HG03095 (cell line): ENCODE measurements around the gene ATXN10.

ENCODE experiments used
- ATAC-seq: cut with Tn5 transposase; IDR thresholded peaks from one replicate; pipeline ENCODE4 v1.9.1; 2021; ENCODE audit warnings: moderate library complexity; ENCODE audit not compliant: unreplicated experiment

Gene ATXN10

DNA sequence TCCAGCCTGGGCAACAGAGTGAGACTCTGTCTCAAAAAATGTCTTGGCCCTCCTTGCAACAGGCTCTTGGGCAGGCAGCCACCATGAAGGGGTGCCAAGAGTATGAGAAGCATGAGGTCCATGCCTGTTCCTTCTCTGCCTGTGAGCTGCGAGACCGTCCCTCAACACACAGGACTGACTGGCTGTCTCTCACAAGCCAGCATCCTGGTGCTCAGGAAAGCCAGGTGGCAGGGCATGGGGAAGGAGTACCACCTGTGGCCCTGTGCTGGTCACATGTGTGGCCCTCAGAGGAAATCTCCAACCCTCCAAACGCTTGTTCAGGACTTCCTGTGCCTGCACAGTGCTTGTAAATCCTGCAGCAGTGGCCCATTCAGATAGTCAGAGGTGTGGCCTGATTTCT, 83.2 kb downstream of the ATXN10 start:
- no peak for ATAC-seq

DNA sequence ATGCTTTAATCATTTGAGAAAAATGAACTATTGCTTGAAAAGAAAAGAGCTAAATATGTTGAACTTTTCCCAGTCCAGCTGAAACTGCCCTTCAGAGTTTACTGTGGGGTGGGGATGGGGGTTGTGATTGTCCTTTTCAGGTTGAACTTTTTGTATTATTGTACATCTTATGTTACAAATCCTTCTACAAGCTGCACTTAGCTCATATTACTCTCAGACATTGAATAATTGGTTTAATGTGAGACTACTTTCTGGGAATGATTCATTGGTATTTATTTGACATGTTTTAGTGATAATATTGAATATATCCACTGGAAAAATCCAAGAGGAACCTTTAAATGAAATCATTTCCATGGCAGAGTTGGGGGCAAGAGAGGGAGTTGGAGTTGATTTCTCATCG, 84.9 kb downstream of the ATXN10 start:
- ATAC-seq: no peak

DNA sequence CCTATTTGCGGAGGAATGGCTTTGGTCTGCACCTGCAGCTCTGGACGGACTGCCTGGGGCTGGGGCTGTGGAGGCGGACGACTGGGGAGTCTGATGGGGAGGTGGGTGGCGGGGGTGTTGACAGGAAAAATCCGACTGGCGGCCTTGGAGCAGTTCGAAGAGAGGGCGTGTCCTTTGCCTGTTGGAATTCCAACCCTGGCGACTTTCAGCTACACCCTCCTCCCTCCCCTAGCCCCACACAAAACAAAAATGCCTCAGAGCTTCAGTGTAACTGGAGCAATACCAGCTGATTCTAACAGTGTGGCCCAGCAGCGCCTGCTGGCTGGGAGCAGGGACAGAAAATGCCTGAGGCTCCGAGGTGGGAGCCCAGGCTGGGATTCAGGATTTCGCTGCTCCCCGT, 85.4 kb downstream of the ATXN10 start:
- ATAC-seq: no peak

DNA sequence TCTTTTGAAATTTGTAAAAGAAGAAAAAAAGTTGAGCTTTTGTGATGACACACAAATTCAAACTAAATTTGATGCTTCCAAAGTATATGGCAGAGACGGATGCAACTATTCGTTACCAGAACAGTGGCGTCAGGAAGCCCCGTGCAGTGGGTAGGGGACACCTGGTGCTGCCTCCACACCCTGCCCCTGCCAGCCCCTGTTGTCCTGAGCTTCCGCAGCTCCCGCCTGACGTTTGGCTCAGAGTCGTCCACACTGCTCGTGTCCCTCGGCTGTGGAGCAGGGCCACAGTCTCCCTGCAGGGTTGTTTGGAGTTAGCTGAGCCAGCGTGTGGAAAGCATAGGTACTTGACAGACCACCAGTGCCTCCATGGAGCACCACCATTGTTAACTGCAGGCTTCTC, 86.3 kb downstream of the ATXN10 start:
- ATAC-seq: no peak

DNA sequence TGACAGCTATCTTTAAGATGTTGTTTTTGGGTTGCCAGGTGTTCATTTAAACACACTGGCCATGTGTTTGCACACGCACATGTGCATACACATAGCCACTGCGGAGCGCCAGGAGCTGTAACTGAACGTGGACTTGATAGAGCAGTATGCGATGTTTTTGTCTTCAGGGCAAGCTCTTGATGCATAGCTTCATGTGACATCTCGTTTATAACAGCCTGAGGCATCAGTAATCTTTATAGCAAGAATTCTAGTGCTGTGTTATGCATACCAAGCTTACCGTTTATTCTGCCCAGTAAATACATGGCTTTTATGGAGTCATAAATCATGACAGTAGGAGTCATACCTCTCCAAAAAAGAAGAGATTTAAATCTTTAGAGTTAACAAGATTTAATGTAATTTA, 87.0 kb downstream of the ATXN10 start:
- no peak for ATAC-seq

DNA sequence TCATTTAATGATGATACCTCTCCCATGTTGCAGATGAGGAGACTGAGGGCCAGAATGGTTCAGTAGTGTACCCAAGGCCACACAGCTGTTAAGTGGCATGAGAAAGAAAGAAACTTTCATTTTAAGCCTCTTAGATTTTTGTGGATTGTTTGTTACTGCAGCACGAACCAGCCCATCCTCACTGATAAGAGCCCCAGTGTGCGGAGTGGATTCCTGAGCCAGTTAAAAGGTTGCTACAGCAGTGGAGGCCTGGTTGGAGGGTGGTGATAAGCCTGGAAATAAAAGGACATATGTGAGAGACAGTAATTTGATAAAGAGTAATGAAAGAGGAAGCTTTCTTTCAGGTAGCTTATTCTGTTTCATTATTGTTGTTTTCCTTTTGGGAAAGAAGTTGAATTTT, 89.0 kb downstream of the ATXN10 start:
- no peak for ATAC-seq

DNA sequence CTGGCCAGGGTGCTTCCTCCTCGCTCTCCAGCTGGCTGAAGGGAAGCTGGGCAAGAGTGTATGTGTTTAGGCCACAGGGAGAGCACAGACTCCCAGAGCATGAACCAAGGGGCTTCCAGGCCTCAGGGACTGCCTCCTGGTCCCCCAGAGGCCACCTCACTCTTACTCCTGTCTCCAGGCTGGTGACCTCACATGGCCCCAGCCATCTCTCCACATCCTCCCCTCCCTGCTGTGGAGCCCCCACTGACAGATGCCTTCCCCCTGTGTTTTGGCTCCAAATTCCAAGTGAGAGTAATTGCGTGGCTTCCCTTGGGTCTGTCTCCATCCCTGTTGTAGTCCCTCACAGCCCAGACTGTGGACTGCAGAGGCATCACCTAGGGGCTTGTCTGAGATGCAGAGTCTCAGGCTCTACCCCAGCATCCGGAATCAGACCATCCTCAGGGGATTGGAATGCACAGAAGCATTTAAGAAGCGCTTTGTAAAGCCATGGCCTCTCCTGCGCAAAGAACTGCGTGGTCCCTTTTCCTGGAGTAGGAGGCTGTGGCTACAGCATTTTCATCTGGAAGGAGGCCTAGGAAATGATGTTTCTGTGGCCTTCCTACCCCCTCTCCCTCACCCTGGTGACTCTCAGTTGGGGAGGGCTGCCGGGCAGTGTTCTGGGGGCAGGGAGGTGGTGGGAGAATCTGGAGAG, 91.1 kb downstream of the ATXN10 start:
- no peak for ATAC-seq

DNA sequence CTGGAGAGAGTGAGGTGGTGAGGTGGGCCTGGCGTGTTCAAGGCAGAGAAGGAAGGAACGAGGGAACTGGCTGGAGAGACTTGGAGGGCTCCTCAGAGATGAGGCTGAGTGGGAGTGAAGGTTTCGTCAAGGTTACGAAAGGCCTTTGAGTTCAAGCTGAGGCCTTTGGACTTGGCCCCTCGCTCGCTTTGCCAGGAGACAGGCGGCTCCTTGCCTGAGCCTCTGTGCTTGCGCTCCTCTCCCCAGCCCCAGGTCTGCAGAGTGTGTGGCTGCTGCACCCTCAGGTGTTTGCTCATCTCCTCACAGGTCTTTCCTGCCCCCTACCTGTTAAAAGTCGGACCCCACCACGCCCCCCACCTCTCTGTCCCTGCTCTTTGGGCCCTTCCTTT, 91.6 kb downstream of the ATXN10 start:
- no peak for ATAC-seq

DNA sequence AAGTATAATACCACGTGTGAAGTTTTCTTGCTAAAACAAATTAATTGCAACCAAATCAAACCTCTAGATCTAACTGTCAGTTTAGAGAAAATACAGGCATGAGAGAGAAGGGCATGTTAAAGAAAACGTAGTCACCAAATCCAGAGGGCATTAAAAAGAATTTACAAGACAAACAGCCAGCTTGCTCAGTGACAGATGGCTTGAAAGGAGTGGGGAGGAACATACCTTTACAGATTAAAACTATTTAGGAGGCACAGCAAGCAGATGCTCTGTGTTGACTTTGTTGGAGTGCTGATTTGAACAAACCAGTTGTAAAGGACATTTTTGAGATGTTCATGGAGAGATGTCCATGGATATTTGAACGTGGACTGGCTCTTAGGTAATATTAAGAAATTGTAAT, 96.9 kb downstream of the ATXN10 start:
- no peak for ATAC-seq

DNA sequence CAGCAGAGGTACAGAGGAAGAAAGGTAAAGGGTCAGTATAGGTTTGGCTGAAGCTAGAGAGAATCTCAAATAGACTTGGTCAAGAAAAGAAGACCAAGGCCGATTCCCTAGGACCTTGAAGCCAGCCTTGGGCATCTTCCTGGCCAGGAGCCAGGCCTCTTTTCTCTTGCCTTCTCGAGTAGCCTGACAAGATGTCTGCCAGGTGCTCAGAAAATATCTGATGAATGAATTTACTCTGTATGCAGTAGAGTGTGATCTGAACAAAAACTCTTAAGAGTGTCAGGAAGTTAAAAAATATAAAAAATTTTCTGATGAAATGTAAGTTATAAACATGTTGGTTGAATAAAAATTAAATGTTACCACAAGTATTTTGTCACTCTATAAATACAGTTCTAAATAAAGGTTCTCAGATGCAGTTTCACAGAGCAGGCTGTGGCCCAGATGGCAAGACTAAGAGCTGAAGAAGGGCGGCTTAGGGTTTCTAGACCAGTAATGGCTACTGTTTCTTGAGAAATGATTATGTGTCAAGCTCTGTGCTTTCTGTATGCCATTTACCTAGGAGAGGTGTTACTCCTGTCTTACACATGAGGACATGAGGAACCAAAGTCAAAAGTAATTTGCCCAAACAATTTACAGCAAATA, 98.1 kb downstream of the ATXN10 start:
- ATAC-seq: no peak

DNA sequence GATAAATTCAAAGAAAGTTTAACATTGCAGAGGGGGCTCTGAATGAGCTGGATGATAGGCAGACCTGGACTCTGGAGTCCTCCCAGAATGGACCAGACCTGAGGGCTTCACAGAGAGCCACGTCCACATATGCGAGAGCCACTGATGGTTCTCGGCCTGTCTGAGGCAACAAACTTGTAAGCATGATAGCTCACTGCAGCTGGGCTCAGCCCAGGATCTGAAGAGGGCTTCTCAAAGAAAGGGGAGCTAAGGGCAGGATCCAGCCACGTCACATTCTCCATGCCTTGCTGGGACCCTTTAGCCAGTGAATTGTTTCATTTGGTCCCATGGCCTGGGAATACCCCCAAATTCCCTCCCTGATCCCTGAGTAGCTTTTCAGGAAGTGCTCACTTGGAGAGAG, 98.9 kb downstream of the ATXN10 start:
- ATAC-seq: no peak

DNA sequence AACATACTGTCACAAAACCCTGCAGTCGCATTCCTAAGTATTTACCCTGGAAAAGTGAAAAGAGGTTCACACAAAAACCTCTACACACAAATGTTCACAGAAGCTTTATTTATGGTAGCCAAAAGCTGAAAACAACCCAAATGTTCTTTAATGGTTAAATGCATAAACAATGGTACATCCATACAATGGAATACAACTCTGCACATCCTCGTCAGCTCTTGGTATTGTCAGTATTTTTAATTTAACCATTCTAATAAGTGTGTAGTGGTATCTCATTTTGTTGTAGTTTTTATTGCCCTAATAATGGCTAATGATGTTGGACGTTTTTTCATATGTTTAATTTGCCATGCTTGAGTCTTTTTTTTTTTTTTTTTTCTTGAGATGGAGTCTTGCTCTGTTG, 99.4 kb downstream of the ATXN10 start:
- ATAC-seq: no peak

DNA sequence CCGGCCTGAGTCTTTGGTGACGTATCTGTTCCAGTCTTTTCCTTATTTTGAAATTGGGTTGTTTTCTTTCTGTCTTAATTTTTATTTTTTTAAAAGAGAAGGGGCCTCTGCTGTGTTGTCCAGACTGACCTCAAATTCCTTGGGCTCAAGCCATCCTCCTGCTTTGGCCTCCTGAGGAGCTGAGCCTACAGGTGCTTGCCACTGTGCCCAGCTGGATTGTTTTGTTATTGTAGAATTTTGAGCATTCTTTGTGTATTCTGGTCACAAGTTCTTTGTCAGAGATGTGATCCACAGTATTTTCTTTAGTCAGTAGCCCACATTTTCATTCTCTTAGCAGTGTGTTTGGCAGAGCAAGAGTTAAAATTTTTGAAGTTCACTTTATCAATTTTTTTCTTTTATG, 100.1 kb downstream of the ATXN10 start:
- ATAC-seq: no peak

DNA sequence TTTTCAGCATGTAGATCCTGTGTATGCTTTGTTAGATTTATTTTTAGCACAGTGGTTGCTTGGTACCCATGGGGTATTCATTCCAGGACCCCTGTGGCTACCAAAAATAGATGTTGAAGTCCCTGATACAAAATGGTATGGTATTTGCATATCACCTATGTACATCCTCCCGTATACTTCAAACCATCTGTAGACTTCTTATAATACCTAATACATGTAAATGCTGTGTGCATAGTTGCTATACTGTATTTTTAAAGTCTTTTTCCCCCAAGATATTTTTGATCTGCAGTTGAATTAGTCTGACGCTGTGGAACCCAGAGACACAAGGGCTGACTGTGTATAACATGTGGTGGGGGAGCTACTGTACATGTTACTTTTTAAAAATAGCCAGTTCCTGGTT, 101.1 kb downstream of the ATXN10 start:
- no peak for ATAC-seq

DNA sequence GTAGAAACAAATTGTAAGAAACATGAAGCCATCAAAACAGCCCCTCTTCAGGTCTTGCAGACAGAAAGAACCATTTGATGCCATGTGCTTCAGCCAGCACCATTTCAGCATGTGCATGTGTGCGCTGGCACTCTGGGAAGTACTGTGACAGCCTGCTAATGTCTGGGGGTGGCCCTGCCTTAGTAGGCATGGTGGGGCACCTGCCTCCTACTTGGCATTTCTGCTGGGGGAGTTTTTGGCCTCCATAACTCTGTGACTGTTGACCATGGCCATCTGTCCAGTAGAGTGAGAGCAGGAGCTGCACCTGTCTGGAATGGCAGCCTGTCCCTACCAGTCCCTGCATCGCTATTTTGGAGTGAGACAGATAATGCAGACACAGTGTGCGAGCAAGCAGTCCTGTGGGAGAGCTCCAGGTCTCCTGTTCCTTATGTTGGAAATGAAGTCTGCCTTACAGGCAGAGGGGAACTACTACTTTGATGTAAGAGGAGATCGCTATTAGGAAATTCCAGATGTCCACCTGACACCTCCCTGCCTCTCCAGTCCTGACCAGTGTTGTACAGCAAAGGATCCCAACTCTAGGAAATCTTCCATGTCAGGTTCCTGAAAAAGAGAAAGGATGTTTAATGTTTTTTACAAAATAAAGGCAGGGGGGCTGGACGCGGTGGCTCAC, 102.5 kb downstream of the ATXN10 start:
- ATAC-seq: no peak

DNA sequence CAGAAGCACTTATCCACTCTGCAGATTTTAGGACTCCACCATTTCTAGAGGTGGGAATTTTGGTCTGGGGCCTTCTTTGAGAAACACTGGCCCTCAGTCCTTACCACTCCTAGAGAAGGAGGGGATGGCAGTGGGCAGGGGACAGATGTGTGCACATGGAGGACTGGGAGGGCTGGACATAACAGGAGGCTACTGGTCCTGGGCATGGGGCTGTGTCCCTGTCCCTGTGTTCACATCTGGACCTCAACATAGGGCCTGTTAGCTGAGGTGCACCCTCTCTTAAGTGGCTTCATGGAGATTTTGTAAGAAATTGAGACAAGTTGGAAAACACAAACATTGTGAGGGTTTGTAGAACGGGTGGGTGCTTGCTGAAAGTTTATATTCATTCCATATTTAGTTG, 103.4 kb downstream of the ATXN10 start:
- no peak for ATAC-seq

DNA sequence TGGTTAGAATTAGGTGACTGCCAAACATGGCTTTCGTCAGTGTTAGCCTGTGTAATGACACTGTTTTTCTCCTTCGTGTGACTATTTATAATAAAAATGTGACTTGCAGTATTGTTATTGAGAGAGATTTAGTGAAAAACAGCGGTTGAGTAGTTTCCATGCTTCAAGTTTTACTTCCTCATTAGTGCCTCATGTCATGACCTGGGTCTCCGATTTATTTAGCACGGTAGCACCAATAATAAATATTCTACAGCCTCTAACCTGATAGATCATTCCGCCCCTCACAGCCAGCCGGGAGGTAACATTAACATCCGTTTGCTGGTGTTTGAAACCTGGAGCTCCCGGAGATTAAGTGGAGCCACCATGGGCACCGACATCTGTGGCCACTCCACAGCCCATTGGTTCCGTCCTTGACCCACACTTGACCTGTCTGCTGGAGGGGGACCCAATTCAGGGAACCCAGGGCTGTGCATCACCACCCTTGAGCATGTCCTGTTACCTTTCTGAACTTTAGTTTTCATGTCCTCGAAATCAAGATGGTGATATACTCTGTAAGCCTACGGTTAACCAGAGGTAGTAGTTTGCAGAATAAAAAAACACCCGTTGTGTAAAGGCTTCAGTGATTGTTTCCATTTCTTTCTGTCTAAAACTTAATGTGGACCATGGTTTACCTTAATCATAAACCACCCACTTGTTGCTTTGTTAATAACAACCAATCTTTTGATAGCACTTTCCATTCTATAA, 104.1 kb downstream of the ATXN10 start:
- no peak for ATAC-seq

DNA sequence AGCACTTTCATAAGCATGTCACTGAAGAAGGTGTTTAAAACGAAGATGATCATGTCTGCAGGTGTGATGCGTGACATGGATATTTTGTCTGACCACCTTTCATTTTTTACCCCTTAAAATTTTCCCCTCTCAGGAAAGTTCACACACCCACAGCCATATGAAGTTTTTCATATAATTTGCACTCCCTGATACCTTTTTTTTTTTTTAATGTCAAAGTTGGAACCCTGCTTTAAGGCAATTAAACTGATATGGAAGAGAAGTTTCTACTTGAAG, 104.6 kb downstream of the ATXN10 start:
- no peak for ATAC-seq

DNA sequence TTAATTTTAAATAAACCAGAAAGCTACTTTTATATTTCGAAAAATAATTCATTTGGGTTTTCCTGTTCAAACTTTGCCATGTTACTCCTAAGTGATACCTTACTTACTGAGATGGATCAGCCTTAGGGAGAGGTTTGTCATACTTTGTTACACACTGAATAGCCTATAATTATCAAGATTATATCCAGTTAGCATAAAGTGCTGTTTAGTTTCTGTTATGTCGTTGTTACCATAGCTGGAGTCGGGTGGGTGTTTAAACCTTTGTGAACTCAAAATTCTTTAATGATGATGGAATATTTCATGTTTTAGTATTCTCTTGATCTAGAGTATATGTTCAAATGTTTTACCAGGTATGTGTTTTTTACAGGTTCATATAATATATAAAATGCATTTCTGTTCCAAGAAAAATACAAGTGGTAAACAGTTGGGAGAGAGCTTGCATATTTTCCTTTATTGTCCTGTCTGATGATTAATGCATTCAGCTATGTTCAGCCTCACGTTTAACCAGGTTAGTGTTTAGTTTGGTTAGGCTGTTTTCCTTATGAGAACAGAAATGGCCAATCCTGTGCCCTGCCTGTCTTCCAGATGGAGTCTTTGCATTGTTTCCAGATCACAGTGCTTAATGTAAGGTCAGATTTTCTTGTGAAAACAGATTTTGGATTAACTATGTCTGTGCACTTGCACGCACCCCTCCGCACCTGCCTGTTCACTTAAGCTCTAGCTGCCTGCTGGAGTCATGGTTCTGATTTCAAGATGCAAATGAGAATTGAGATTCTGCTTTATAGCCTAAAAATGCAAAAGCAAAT, 105.6 kb downstream of the ATXN10 start:
- no peak for ATAC-seq

DNA sequence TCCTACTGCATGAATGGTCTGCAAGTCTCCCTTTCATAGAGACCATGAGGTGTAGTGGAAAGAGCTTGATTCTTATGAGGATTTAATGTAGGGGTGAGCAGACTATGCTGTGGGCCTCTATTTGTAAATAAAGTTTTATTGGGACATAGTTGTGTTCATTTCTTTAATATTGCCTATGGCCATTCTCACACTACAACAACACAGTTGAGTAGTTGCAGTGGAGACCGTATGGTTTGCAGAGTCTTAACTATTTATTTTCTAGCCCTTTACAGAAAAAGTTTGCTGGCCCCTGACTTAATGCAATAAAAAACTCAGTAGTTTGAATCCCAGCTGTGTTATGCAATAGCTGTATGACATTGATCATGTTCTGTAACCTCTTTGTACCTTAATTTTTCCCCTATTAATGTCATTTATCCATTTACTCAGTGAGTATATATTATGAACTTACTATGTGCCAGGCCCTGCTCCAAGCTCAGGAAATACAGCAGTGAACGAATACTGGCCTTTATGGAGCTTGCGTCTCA, 106.3 kb downstream of the ATXN10 start:
- ATAC-seq: no peak

DNA sequence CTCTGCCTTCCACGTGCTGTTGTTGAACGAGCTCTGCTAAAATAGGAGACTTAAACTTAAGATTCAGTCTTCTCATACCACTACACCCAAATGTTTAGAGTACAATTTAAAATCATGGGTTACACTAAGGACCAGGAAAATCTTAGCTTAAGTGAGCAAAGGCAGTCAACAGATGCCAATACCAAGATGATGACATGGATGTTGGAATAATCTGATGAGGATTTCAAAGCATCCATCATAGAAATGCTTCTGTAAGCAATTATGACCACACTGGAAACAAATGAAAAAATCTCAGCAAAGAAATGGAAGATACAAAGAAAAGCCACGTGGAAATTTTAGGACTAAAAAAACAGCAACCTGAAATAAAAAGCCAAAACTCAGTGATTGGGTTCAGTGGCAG, 109.8 kb downstream of the ATXN10 start:
- no peak for ATAC-seq
